Gastrocnemius medialis (tissue), 4 donors: ENCODE data around the gene MAPRE2. TPM values are rescaled to one million over a fixed set of nuclear protein-coding genes. Genes with fewer than 3 reads are reported as not detected.
"Not testable (repeated sequence)": the region's sequence is repeated elsewhere in the genome, so short reads cannot be mapped to it uniquely, and the experiment has no call there.

Source experiments
- ATAC-seq, 2 donors: fragments of 150-250 bp; one replicate each; pipeline ENCODE4 v1.9.1; 2016
- DNase-seq, 2 donors: peaks; one replicate each; pipeline ENCODE4 v3.0.0-alpha.2; 2019
- H3K27ac ChIP-seq, 4 donors: fragments of 200-600 bp; sonication (generic); 1 replicate in 1 of 4; 2 replicates in 3 of 4; pipeline ENCODE4 v1.5.1; 2016 to 2018; ENCODE audit warnings: mild to moderate bottlenecking in 2 of 4, moderate library complexity in 1 of 4
- H3K27me3 ChIP-seq, 3 donors: fragments of 200-600 bp; sonication (generic) in 2 of 3; 1 replicate in 1 of 3; 2 replicates in 2 of 3; pipeline versions ENCODE4 v1.5.1 to v1.6.0; 2016 to 2019; ENCODE audit warnings: mild to moderate bottlenecking in 1 of 3, moderate library complexity in 1 of 3
- H3K36me3 ChIP-seq, 2 donors: fragments of 200-600 bp; sonication (generic) in 1 of 2; one replicate each; pipeline ENCODE4 v1.5.1; 2017 to 2018
- H3K4me1 ChIP-seq, 2 donors: fragments of 200-600 bp; sonication (generic) in 1 of 2; one replicate each; pipeline ENCODE4 v1.5.1; 2016 to 2017; ENCODE audit warnings: mild to moderate bottlenecking in 2 of 2
- H3K4me3 ChIP-seq, 4 donors: fragments of 200-600 bp; sonication (generic) in 3 of 4; 1 replicate in 1 of 4; 2 replicates in 3 of 4; pipeline ENCODE4 v1.5.1; 2016 to 2019; ENCODE audit warnings: mild to moderate bottlenecking in 2 of 4
- H3K9me3 ChIP-seq, 3 donors: fragments of 200-600 bp; sonication (generic) in 2 of 3; 1 replicate in 1 of 3; 2 replicates in 2 of 3; pipeline ENCODE4 v1.5.1; 2016 to 2019
- POLR2A ChIP-seq, 2 donors: fragments of 450-650 bp; IDR thresholded peaks; one replicate each; pipeline ENCODE4 v1.6.1; 2017; ENCODE audit warnings: antibody characterized with exemption in 2 of 2, mild to moderate bottlenecking in 2 of 2, moderate library complexity in 2 of 2
- in situ Hi-C, 4 donors: fragments of 200-750 bp; cut with MboI; loops; one replicate each; pipeline versions ENCODE4 v1.15.0 to v1.8.0; 2017; ENCODE audit warnings: low sequenced_read_pairs in 4 of 4
- intact Hi-C: fragments of 100-400 bp; cut with DNase I; formaldehyde crosslinking; loops from one replicate; pipeline ENCODE4 v1.15.1; 2023; ENCODE audit warnings: low total_unique reads
- total RNA-seq, 4 donors: library from RNA; depleted of rRNA; stranded (reverse); fragments of >200 nt; gene quantifications; one replicate each; pipeline versions ENCODE4 v1.1.0 to v1.2.3, GENCODE V29; 2016
- TF ChIP-seq, protein P1 (sequence below), 5 experiments: fragments of 450-650 bp in 3 of 5; fragments of 200-600 bp in 2 of 5; sonication (generic) in 2 of 5; IDR thresholded peaks in 4 of 5; conservative IDR thresholded peaks in 1 of 5; 1 replicate in 4 of 5; 2 replicates in 1 of 5; pipeline ENCODE4 v1.5.1; 2016 to 2019; ENCODE audit warnings: antibody characterized with exemption in 5 of 5, mild to moderate bottlenecking in 3 of 5, moderate library complexity in 3 of 5

The MAPRE2 gene
- total RNA-seq, 4 donors from 2014 or later = 21.3 to 46.2 (median 34.4) TPM

GRCh38 chr18:35164133-35164532 lies 122.9 kb downstream of the MAPRE2 start:
- no peaks in the 10 kb centered on the region for H3K27me3 ChIP-seq
- peak in 1 of 2 donors; percentile 33 for DNase-seq
- no peaks in the 10 kb centered on the region for H3K9me3 ChIP-seq
- TF ChIP-seq, protein P1, sequence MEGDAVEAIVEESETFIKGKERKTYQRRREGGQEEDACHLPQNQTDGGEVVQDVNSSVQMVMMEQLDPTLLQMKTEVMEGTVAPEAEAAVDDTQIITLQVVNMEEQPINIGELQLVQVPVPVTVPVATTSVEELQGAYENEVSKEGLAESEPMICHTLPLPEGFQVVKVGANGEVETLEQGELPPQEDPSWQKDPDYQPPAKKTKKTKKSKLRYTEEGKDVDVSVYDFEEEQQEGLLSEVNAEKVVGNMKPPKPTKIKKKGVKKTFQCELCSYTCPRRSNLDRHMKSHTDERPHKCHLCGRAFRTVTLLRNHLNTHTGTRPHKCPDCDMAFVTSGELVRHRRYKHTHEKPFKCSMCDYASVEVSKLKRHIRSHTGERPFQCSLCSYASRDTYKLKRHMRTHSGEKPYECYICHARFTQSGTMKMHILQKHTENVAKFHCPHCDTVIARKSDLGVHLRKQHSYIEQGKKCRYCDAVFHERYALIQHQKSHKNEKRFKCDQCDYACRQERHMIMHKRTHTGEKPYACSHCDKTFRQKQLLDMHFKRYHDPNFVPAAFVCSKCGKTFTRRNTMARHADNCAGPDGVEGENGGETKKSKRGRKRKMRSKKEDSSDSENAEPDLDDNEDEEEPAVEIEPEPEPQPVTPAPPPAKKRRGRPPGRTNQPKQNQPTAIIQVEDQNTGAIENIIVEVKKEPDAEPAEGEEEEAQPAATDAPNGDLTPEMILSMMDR (IDR thresholded peaks at IDR 0.05 in 4 of 5, conservative IDR thresholded peaks at IDR 0.05 in 1 of 5) = no peak
- TF ChIP-seq POLR2A (IDR thresholded peaks at IDR 0.05) = no peak
- peak; percentile 77 to 89 for ATAC-seq
- in situ Hi-C loops (no loop called here), intact Hi-C loops (no loop called here)
- no peak overlapping the region for H3K4me3 ChIP-seq
- no peaks in the 10 kb centered on the region for H3K36me3 ChIP-seq
- no peak overlapping the region for H3K27ac ChIP-seq
- peaks cover 12% of the 10 kb centered on the region in 2 donors for H3K4me1 ChIP-seq

GRCh38 chr18:35167332-35167731 lies 126.1 kb downstream of the MAPRE2 start:
- intact Hi-C loops = no loop called here
- Histone ChIP-seq H3K4me3 (no peak overlapping the region), H3K27me3 (no peaks in the 10 kb centered on the region), H3K36me3 (no peaks in the 10 kb centered on the region), H3K4me1 (peaks cover 12 to 17% of the 10 kb centered on the region in 2 donors), H3K27ac (no peak overlapping the region), H3K9me3 (no peaks in the 10 kb centered on the region)
- in situ Hi-C loops = no loop called here
- DNase-seq (no peak), ATAC-seq (no peak)
- TF ChIP-seq, protein P1 (IDR thresholded peaks at IDR 0.05 in 4 of 5, conservative IDR thresholded peaks at IDR 0.05 in 1 of 5) = no peak
- no peak for TF ChIP-seq POLR2A (IDR thresholded peaks at IDR 0.05)

DNA sequence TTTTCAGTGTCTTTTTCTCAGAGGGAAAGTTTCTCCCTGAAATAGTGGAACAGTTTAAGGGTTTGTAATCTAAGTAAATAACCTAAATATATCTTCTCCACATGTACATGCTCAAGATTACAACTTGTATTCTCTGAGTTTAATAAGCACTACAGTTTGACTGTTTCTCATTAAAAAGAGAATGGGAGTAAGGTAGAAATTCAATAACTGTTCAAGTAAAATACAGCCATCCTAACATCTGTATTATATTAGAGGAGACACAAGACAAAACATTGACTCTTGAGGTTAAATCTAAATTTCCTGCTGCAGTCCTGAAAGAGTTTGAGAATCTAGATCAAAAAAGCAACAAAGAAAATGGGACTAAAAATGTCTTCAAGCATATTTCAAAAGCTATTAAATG lies 126.6 kb downstream of the MAPRE2 start:
- no peak overlapping the region for H3K27ac ChIP-seq

GRCh38 chr18:35170323-35170722 lies 129.1 kb downstream of the MAPRE2 start:
- H3K4me1 ChIP-seq, H3K27ac ChIP-seq, H3K36me3 ChIP-seq, H3K4me3 ChIP-seq, intact Hi-C loops, DNase-seq, ATAC-seq, in situ Hi-C loops, H3K27me3 ChIP-seq, H3K9me3 ChIP-seq: not testable (repeated sequence)

More for the DNA sequence above, 126.6 kb downstream of the MAPRE2 start:
- Histone ChIP-seq H3K36me3 (no peaks in the 10 kb centered on the region), H3K27me3 (no peaks in the 10 kb centered on the region), H3K9me3 (no peaks in the 10 kb centered on the region), H3K4me3 (no peak overlapping the region), H3K4me1 (peaks cover 12 to 17% of the 10 kb centered on the region in 2 donors)
- intact Hi-C loops (no loop called here), in situ Hi-C loops (no loop called here)
- no peak for TF ChIP-seq POLR2A (IDR thresholded peaks at IDR 0.05)
- TF ChIP-seq, protein P1 (IDR thresholded peaks at IDR 0.05 in 4 of 5, conservative IDR thresholded peaks at IDR 0.05 in 1 of 5) = no peak
- ATAC-seq = no peak
- DNase-seq = no peak

- no peak overlapping the region for H3K4me3 ChIP-seq
- H3K27ac ChIP-seq = no peak overlapping the region
- intact Hi-C loops (no loop called here), in situ Hi-C loops (no loop called here)
- H3K4me1 ChIP-seq = peaks cover 0 to 5% of the 10 kb centered on the region in 2 donors
- H3K9me3 ChIP-seq = no peaks in the 10 kb centered on the region
- H3K27me3 ChIP-seq = no peaks in the 10 kb centered on the region
- H3K36me3 ChIP-seq = no peaks in the 10 kb centered on the region
- no peak for DNase-seq
- TF ChIP-seq, protein P1 (IDR thresholded peaks at IDR 0.05 in 4 of 5, conservative IDR thresholded peaks at IDR 0.05 in 1 of 5) = no peak
- TF ChIP-seq POLR2A (IDR thresholded peaks at IDR 0.05) = no peak
- ATAC-seq = peak in 1 of 2 donors; percentile 64
These were observed 130.2 kb downstream of the MAPRE2 start for GRCh38 chr18:35171315-35171987.
